ENCODE results near the gene COL4A1. TPM values are rescaled to one million over a fixed set of nuclear protein-coding genes. Genes with fewer than 3 reads are reported as not detected.

Gene COL4A1
- total and polyA plus RNA-seq, 2 of the 13 experiments (the other 11 are each of a cell fraction or from before 2014, with no cell fraction given), result not detected

- TF ChIP-seq DZIP1 (CRISPR knock-in tag; IDR thresholded peaks at IDR 0.05) (no peak), TRIM22 (IDR thresholded peaks at IDR 0.05) (no peak), ETV5 (CRISPR knock-in tag; IDR thresholded peaks at IDR 0.05; ENCODE audit: borderline replicate concordance) (no peak)
Measured at GRCh38 chr13:110251193-110251819, 55.7 kb downstream of the COL4A1 start (continued).

- H3K27me3 ChIP-seq (ENCODE audit: control insufficient read depth in 1 of 2, insufficient read depth in 2 of 2, low read length in 2 of 2), result peaks cover 3 to 11% of the 10 kb centered on the region in 2 experiments; a peak in 3 of 5 replicates
- CTCF ChIA-PET (ENCODE audit: low intra/inter-chr PET ratio, low total read pairs), result no interaction called here
- H3K9ac ChIP-seq (ENCODE audit: insufficient read depth, low read depth, low read length), result no peak overlapping the region
- intact Hi-C loops (cut with micrococcal nuclease; ENCODE audit: unreplicated experiment), result no loop called here
- BruUV-seq (replicated peaks), result no TSS peak
- H4K20me1 ChIP-seq (ENCODE audit: insufficient read depth, low read length), result no peaks in the 10 kb centered on the region
- no peak for DNase-seq (ENCODE audit: low spot score)
- H2AFZ ChIP-seq (ENCODE audit: low read length), result no peak overlapping the region
- no peak for FAIRE-seq
- no peaks in the 10 kb centered on the region for H3K79me2 ChIP-seq (ENCODE audit: insufficient read depth, low read length)
- in situ Hi-C loops (cut with HindIII; ENCODE audit: extremely low pct_ligation_motif_present, low pct_unique_long_range_greater_than_20kb), result no loop called here
- H3K4me2 ChIP-seq (ENCODE audit: low read depth, low read length), result no peak overlapping the region
- 2% methylated on average over 3 of the region's 10 CpGs for WGBS (ENCODE audit: low lambda C conversion rate)
- H3K9me3 ChIP-seq (ENCODE audit: low read length), result no peaks in the 10 kb centered on the region
- H3K27ac ChIP-seq (ENCODE audit: extremely low read length, insufficient read depth, low read length), result no peak overlapping the region
- H3K4me3 ChIP-seq (replicated peaks in 1 of 3; ENCODE audit: insufficient read depth in 1 of 3, low read depth in 2 of 3, low read length in 3 of 3), result no peak overlapping the region
- no peaks in the 10 kb centered on the region for H3K36me3 ChIP-seq (replicated peaks in 1 of 2; ENCODE audit: control insufficient read depth in 1 of 2, insufficient read depth in 2 of 2, low read length in 2 of 2)
- no peaks in the 10 kb centered on the region for H3K4me1 ChIP-seq (ENCODE audit: insufficient read depth, low read length)
- ATAC-seq, result no peak
- POLR2A ChIA-PET, result no interaction called here
- no peak for TF ChIP-seq DBP (CRISPR knock-in tag; IDR thresholded peaks at IDR 0.05; ENCODE audit: not compliant biosample characterization)
- no peak for TF ChIP-seq ZNF512B (CRISPR knock-in tag; IDR thresholded peaks at IDR 0.05; ENCODE audit: borderline replicate concordance)
- no peak for TF ChIP-seq NFIC (IDR thresholded peaks at IDR 0.05; ENCODE audit: low read length)
- no peak for TF ChIP-seq FOSL2 (CRISPR knock-in tag; IDR thresholded peaks at IDR 0.05)
- TF ChIP-seq ZNF207 (IDR thresholded peaks at IDR 0.05; ENCODE audit: borderline replicate concordance), result no peak
- no peak for TF ChIP-seq ZBTB14 (CRISPR knock-in tag; IDR thresholded peaks at IDR 0.05)
- TF ChIP-seq HNRNPLL (IDR thresholded peaks at IDR 0.05; ENCODE audit: low read depth, low read length, poor library complexity, severe bottlenecking), result no peak
- TF ChIP-seq TARDBP (CRISPR knock-in tag; IDR thresholded peaks at IDR 0.05), result no peak
- TF ChIP-seq PHF5A (CRISPR knock-in tag; IDR thresholded peaks at IDR 0.05; ENCODE audit: low read depth, unreplicated experiment), result no peak
Measured at GRCh38 chr13:110250258-110250891, 56.6 kb downstream of the COL4A1 start.
